HG03469 (cell line): Measurements from ENCODE around the gene PAM.
"Not testable (repeated sequence)": the region's sequence is repeated elsewhere in the genome, so short reads cannot be mapped to it uniquely, and the experiment has no call there.

Experiments used
- ATAC-seq: cut with Tn5 transposase; IDR thresholded peaks from one replicate; pipeline ENCODE4 v1.9.1; 2021; ENCODE audit warnings: mild to moderate bottlenecking, moderate library complexity, moderate number of reproducible peaks; ENCODE audit not compliant: unreplicated experiment

Gene PAM

DNA sequence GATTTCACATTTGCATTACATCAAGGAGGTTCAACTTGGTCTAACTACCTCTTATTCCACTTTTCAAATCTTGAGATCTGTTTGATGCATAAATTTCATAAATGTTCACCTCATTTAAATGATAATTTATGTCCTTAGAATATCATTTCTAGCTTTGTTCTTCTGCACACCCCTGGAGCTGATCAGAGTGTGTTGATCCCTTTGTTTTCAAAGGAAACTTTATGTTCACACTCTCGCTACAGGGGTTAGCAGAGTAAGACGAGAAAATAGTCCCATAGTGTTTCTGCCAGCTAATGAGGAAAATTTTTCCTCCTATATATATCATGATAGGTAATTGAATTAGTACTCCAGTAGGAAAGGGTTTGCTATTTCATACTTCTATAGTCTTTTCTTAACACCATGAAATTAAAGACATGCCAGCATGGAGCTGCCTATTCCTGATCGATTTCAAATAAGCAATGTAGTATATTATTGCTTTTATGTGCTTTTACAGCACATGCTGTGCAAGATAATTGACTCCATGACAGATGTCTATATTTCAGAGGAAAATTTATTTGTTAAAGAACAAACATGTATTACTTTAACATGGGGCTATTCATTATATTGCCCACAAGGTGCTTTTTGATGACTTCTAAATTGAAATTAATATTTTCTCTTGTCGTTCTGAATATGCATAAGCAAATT lies 4.8 kb upstream of the PAM start:
- no peak for ATAC-seq

DNA sequence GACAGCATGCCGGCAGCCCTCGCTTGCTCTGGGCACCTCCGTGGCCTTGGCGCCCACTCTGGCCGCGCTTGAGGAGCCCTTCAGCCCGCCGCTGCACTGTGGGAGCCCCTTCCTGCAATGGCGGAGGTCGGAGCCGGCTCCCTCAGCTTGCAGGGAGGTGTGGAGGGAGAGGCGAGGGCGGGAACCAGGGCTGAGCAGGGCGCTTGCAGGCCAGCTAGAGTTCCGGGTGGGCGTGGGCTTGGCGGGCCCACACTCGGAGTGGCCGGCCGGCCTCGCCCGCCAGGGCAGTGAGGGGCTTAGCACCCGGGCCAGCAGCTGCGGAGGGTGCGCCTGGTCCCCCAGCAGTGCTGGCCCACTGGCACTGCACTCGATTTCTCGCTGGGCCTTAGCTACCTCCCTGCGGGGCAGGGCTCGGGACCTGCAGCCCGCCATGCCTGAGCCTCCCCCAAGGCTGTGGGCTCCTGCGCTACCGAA lies 3.2 kb upstream of the PAM start:
- ATAC-seq, result not testable (repeated sequence)

DNA sequence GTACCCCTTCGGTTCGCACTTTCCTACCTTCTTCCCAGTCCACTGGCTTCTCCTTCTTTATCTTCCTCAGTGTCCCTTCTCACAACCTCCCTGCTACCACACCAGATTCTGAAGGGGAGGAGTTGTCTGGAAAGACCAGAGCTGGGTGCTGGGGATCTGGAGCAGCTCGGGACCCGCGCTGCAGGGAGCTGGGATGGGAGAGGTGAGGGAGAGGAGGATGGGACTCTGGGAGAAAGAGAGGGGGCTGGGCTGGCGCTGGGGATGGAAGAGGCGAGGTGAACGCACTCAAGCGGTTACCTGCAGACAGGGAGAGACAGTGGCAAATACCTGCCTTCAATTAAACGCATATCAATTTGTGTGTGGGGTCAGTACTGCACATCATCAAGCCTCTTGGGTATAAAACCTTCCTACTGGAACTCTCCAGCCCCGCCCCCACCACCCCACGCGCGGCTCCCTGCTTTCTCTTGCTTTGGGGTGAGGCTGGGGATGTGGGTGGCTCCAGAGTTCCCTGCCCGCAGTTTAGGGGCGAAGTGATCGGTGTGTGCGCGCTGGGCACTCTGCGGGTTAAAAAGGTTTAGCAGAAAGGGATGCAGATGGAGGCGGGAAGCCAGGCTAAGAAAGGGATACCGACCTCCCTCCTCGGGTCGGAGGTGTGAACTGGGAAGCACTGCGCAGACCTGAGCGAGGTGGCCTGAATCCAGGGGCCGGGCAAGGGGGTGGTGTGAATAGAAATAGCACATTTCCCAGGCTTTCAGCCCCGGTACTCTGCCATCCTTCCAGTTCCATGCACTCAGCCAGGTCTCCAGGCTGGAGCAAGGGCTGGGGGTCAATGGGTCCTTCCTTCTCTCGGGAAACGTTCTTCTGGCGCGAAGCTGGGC lies 977 bp upstream of the PAM start:
- no peak for ATAC-seq

DNA sequence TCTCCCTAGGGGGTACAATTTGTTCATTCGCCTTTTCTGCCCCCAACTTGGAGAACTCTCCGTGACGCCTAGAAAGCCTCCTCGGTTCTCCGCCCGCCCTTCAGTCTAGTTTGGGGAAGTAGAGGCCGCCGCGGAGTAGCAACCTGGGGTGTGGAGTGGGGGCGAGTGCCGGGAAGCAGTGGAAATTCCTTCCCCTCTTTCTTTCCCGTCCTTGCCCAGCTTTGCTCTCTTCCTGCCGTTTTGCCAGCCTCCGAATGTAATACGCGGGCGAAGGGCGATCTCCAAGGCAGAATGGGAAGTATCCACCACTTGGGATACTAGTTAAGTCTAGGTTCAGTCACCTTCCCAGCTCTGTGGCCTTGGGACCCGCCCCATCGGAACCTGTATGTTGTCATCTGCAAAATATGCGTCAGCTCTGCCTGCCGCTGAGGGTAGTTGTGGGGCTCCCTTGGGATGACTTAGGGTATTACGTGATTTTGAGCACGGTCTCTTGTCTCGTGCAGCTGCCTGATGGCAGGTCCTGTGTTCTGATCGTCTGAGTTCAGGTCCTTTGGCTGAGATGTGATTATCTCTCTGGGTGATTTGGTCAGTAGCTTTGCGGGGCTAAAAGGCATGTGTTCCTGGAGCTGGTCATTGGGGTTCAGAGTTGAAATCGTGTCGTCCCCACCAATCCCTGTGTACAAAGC lies 724 bp downstream of the PAM start:
- peak; percentile 77 for ATAC-seq

DNA sequence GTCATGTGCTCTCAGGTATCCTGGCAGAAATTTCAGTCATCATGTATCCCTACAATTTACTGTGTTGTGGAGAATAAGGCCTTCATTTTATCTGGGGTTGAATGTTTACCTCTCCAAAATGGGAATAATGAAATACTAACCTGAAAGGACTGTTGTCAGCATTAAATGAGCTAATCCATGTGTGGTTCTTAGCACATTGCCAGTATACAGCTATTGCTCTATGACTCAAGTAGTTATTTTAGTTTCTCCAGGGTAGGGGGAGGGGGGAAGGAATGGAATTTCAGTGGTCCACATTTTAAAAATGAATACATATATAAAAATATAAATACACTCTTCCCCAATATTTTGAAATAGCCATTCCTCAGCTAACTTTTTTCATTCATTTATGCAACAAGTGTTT lies 3.5 kb downstream of the PAM start:
- ATAC-seq, result no peak

DNA sequence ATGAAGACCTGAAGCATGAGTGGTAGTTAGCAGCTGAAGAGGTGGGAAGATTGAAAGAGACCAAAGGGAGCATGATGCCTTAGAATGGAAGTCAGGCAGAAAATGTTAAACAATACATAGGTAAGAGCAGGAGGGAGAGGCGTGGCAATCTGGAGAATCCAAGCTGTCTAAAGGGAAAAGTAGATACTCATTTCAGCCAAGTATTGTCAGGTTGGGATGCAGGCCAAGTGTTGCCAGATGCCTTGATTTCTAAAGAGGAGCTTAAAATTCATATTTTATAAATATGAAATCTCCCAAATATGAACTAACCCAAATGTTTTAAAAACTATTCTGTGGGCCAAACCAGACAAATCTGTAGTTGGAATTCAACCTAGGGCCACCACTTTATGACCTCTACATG lies 4.2 kb downstream of the PAM start:
- no peak for ATAC-seq

DNA sequence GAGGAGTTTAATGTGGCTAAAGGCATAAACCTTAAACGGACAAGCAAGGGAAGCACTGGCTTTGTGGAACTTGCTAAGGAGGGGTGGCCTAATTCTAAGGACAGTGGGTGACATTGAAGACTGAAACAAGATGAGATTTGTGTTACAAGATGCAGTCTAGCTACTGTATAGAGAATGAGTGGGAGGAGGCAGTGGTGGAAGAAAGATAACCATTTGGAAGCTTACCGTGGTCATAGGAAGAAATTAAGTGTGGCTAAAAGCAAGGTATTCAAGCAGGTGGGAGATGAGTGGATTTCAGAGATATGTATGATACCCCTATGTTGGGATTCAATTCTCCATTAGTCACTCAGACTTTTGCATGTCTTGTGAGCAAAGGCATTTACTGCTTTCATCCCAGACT lies 4.6 kb downstream of the PAM start:
- no peak for ATAC-seq

DNA sequence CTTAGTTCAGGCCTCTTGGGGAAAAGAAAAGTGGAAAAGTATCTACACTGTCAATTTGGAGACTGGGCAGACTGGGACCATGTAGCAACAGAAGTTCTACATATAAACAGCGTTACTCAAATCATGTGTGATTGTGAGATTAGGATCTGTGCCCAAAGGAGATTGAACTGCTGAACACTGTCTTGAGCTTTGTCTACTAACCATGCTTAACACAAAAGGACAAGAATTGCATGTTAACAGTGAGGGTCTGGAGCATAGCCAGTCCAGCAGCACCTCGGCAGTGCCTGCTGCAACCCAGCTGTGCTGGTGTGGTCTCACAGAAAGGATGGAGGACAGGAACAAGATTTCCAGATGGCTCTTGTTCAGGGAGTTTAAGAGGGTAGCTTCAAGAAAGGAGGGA lies 5.7 kb downstream of the PAM start:
- no peak for ATAC-seq

DNA sequence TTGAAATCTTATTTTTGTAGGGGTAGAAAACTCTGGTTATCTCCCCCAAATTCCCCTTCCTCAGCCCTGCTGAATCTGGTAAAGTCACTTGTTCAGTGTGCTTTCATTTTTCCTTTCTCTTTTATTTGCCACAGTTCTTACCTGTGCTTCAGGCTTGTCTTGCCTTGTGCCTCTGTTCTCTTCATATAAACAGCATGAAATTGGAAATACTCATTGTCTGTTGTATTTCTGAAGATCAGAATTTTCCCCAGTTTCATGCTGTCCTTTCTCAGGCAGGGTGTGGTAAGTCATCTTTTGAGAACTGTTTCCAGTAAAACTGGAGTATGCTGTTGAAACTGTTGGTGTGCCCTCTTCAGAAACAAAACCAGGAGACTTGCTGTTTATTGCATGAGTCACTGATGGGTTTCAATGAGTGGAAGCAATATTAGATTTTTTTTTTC lies 7.0 kb downstream of the PAM start:
- ATAC-seq, result peak; percentile 55

DNA sequence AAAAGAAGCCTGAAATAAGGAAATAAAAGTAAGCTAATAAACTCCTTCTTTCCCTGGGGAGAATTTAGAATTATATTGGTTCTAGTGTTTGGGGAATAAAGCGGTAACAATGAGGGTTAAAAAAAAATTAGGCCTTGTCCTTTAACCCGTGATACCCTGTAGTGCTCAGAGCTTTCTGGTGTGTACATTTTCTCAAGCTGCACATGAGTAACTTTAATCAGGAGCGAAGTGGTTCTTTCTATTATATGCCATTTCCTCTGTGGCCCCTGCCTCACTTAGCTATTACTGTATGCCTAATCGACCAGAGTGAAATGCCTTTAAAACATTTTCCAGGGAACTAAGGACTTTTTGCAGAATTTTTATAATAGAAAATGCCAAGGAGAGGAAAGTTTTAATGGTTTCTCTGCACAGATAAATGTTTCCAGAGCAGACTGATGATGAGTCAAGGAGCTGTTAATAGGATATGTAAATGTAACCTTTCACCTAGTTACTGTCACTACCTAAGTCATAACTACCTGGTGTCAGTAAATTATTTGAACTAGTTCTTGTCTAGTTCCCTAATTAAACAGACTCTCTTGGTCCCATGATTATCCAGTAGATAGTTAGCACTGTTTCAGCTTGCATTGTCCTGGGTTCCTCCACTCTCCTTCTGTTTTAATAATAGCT lies 7.6 kb downstream of the PAM start:
- ATAC-seq, result no peak

DNA sequence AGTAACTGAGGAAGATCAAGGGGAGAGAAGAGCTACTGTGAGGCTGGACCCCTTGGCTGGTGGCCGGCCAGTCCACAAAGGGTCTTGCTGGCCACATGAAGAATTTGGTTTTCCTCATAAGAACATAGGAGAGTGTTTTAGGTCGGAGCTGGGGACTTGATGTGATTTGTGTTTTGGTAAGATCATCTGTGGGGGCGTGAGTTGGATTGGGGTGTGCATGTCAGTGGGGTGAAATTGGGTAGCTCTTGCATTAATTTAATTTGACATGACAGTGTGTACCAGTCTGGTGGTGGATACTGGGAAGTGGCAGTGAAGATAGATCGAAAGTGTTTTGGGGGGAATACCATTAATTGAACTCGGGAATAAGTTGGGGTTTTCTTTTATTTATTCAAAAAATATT lies 8.6 kb downstream of the PAM start:
- ATAC-seq, result no peak

DNA sequence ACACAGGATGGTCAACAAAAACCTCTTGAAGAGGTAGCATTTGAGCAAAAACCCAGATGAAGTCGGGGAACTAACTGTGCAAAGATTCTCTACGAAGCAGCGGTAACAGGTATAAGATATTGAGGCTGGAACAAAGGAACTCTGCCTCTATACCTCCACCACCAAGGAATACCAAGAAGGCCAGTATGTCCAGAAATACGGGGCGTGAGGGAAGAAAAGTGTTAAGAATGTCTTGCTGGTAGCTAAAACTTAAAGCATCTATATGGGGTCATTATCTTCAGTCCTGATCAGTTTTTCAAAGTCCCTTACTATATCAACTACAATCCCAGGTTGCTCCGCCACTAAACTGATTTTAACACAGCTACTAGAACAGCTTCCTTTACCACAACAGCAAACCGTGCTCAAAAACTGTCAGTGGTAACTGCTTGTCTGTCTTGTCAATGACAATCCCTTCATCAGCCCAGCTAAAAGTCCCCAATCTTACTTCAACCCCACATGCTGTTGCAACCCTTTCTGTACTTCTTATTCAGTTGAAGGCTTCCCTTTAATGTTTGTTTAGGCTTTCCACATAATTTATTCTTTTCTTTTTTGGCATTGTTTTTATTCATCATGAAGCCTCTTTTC lies 9.4 kb downstream of the PAM start:
- no peak for ATAC-seq

DNA sequence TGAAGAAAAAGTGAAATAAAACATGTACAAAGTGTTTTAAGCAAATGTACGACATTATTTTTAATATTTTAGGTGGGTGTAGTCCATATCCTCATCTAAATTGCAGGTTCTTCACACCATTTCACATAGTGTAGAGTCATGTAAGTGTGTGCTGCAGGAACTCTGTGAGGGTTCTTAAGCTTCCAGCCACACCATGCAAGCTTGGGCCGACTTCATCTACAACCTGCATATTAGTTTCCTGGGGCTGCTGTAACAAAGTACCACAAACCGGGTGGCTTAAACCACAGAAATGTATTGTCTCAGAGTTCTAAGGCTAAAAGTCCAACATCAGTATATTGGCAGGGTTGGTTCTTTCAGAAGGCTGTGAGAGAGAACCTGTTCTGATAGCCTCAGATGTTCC lies 10.2 kb downstream of the PAM start:
- ATAC-seq, result no peak

DNA sequence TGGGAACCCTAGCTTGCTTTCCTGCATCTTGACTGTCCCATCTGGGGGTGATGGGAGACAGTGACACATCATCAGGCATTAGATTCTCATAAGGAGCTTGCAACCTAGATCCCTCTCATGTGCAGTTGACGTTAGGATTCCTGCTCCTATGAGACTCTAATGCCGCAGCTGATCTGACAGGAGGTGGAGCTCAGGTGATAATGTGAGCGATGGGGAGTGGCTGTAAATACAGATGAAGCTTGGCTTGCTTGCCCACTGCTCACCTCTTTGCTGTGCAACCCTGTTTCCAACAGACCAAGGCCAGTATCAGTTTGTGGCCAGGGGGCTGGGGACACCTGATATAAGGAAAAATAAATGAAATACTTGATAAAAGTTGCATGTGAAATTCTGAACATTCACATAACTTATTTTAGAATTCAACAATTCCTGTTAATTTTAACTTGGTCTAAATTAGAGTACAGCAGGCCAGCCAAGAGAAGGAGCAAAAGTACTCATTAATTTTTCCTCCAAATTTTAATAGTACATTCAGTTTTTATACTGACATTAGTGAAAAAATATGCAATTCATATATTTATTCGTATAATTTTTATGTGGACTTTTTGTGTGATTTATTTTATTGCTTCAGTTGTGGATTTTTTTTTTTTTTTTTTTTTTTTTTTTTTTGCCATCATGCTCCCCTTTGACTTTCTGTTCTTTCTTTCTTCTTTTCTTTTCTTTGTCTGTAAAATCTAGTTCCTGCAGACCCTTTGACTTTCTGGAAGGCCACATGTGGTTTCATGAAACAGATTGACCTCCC lies 11.4 kb downstream of the PAM start:
- ATAC-seq, result no peak

DNA sequence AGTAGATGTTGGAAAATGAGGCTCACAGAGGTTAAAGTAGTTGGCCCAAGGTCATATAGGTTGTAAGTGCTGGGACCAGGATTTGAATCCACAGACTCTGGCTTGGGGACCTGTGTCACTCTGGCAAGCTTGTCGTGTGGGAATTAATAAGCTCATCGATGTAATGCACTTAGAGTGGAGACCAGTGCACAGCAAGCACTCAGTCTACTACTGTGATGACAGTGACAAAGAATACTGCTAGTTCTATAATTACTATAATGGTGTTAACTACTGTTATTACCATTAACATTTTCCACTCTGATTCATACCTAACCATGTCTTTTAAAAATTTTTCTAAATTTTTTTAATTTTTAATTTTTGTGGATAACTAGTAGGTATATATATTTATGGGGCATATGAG lies 12.8 kb downstream of the PAM start:
- ATAC-seq, result peak; percentile 47

DNA sequence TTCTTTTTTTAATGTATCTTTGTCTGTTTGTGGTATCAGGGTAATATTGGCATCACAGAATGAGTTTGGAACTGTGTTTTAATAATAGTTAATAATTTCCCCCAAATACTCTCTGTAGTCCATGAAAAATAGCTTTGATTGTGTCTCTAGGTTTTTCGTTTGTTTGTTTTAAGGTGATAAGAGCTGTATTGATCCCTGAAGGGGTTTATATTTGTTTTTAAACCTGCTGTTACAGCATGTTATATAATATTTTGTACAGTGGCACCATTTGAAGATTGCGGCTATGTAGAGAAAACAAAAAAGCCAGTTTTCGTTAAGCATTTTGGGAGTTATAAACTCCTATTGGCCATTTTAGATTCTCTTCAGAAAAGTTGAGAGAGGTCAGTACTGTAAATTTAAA lies 15.7 kb downstream of the PAM start:
- ATAC-seq, result no peak

DNA sequence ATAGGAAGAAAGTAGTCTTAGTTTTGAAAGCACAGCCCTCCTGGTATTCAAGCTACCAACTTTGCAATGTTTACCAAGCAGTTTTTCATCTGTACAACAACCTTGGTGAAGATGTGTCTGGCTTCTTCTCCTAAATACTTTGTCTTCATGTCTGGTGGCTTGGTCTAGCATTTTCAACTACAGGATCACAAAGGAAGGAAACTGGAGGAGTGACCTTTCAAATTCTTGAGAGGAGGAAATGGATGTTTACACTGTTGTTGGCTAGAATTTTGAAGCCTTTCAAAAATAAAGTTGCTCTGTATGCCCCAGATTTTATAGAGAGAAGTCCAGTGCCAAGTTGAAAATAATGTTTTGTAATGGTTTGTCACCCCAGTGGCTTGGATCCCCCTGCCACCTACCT lies 16.3 kb downstream of the PAM start:
- ATAC-seq, result no peak

DNA sequence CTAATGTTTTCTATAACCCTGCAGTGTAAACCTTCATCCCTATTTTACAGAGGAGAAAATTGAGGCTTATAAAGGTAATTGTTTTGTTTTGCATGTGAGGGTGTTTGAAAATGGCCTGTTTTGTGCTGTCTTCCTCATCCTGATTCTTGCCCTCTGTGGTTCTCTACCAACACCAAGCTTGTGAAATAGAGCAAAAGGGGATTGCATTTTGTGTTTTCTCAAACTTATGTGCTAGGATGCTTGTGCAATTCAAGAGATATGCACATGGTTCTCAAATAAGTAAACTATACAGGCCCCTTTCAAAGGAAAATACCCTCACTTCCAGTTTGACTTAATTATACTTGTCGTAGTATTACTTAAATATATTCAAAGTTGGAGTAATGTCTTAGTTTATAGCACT lies 17.2 kb downstream of the PAM start:
- no peak for ATAC-seq

DNA sequence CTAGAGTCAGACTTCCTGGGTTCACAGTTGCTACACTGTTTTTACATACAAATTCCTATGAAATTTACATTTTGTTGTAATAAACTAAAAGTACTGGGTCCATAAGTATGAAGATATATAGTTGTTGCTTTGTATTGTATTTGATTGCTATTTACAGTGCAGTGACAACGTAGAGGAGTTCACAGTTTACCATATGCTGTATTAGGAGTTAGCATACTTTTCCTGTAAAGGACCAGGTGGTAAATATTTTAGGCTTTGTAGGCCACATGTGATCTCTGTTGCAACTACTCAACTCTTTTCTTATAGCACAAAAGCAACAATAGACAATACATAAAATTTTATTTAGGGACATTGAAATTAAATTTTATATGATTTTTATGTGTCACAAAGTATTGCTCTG lies 18.0 kb downstream of the PAM start:
- no peak for ATAC-seq

DNA sequence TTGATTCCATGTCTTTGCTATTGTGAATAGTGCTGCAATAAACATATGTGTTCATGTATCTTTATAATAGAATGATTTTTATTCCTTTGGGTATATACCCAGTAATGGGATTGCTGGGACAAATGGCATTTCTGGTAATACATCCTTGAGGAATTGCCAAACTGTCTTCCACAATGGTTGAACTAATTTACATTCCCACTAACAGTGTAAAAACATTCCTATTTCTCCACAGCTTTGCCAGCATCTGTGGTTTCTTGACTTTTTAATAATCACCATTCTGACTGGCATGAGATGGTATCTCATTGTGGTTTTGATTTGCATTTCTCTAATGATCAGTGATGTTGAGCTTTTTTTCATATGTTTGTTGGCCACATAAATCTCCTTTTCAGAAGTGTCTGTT lies 20.7 kb downstream of the PAM start:
- ATAC-seq, result not testable (repeated sequence)
